IPS-NIHi7 (cell line): ENCODE results near the gene PREX1.

Experiments
- DNase-seq: peaks from one replicate; pipeline ENCODE4 v3.0.0; 2012; ENCODE audit warnings: mixed read lengths; ENCODE audit errors: extremely low spot score

Gene PREX1

DNA sequence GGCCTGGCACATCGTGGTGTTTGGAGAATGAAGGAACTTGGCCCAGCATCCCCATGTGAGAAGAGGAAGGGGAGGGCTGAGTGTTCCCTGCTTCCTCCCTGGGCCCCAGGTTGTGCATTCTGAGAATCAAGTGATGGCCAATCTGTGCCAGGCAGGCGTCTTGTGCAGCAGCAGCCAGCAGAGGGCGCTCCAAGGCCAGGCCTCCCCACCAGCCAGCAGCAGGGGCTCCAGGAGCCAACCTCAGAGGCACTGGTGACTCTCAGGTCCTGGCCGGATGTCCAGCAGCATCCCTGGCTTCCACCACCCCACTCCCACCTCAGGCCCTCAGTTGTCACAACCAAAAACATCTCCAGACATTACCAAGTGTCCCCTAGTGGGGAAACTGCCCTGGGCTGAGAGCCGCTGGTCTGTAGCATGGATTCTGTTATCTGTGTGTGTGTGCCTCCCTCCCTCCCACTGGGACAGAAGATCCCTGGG, 192.0 kb downstream of the PREX1 start:
- DNase-seq: peak; percentile 91

DNA sequence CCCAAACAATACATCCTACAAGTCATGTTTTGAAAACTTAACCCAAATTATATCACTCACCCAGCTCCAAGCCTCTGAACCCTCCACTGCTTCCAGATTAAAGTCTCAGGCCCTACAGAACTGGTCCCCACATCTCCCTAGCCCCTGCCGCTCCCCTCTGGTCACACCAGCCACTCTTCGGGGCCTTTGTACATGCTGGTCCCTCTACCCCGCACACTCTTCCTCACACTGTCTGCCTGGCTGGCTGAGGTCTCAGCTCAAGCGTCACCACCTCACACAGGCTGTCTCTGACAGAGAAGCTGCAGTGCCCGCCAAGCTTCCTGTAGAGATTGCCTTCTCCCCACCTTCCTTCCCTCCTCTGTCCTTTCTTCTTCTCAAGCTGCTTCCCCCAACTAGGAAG, 192.4 kb downstream of the PREX1 start:
- no peak for DNase-seq

DNA sequence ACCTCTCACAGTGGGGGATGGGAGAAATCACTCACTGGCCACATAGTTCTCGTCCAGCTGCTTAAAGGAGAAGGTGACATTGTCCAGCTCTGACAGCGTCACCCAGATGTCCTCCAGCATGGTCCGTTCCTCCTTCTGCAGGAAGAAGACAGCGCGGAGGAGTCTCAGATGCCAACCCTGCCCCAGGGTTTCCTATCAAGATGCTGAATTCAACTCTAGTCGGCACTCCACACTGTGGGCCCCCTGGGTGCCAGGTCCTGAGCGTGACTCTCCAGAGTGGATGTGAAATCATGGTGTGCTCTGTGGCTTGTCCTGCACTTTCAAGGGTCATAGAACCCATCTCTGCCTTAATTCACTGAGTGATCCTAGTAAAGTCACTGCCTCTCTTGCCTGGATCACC, 193.2 kb downstream of the PREX1 start:
- DNase-seq: no peak

DNA sequence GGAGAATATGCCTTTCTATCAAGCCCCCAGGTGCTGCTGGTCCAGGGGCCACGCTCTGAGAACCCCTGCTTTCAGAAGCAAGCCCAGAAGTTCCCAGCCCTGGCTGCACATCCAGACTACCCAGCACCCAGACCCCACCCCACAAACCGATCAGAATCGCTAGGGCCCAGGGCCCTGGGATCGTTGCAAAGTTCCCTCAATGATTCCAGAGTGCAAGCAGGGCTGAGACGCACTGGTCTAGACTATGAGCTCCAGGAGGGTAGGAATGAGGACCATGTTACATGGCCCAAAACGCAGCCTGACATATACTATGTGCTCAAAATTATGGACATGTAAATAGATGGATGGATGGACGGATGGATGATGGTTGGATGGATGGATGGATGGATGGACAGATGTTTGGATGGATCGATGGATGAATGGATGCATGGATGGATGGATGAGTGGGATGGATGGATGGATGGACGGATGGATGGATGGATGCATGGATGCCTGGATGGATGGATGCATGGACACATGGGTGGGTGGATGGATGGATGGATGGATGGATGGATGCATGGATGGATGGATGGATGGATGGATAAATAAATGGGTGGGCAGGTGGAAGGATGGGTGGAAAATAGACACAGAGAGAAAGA, 194.1 kb downstream of the PREX1 start:
- DNase-seq: no peak

DNA sequence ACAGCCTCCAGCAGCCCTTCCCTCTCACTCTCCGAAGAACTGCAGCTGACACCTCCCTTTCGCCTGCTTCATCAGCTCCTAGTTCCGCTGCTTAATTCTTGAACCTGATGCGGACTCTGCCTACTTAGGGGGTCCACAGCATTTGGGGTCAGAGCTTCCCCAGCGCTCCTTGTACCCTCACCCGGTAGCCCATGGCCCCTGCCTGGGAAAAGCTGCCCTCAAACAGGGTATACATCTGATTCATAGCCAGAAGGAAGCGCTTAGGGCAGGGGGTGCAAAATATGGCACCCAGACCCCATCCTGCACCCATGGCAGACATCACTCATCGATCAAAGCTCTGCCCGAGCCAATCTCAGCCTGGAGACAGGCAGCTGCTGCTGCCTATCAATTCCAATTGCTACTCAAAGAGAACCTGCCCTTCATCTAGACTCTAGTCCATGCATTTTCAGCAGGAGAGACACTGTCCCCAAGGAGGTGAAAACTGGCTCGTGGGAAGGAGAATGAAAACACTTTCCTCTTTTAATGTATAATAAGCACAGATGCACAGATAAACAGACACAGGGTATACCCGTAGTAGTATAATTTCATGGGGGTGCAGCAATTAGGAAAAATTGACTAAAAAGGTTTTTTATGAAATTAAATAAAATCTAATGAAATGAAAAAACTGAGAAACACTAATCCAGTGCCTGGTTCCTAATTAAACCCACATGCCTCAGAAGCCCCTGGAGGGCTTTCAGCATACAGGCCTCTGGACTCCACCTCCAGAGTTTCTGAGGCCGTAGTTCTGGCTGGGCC, 194.8 kb downstream of the PREX1 start:
- DNase-seq: no peak

DNA sequence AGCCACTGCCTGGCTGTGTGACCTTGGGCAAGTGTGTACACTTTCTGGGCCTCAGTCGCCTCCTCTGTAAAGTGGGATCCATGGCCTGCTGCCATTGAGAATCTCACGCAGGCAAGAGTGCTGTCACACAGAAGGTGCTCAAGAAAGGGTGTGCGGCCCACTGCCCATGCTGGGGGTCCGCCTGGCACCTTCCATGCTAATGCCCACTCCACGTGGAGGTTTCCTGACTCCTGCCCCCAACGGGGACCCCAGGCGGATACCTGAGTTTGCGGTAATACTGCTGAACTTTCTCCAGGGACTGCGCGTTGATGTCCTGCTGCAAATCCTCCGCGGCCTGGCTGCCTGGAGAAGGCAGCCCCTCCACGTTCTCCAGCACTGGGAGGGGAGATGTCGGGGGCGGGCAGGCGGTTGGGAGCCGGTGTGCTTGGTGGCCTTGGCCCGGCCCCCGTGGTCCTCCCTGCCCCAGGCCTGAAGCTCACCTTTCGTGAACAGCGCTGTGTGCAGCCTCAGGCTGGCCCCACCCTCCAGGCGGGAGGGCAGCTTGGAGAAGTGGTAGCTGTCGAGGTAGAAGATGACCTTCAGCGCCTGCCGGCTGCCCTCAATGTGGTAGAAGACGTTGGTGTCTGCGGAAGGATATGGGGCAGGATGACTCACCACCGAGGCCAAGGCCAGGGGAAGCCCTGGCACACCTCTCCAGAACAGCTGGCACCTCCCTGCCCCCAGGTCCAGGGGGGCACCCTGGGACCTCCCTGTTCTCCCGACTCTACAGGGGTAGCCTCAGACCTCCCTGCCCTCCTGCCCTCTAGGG, 195.6 kb downstream of the PREX1 start:
- no peak for DNase-seq

DNA sequence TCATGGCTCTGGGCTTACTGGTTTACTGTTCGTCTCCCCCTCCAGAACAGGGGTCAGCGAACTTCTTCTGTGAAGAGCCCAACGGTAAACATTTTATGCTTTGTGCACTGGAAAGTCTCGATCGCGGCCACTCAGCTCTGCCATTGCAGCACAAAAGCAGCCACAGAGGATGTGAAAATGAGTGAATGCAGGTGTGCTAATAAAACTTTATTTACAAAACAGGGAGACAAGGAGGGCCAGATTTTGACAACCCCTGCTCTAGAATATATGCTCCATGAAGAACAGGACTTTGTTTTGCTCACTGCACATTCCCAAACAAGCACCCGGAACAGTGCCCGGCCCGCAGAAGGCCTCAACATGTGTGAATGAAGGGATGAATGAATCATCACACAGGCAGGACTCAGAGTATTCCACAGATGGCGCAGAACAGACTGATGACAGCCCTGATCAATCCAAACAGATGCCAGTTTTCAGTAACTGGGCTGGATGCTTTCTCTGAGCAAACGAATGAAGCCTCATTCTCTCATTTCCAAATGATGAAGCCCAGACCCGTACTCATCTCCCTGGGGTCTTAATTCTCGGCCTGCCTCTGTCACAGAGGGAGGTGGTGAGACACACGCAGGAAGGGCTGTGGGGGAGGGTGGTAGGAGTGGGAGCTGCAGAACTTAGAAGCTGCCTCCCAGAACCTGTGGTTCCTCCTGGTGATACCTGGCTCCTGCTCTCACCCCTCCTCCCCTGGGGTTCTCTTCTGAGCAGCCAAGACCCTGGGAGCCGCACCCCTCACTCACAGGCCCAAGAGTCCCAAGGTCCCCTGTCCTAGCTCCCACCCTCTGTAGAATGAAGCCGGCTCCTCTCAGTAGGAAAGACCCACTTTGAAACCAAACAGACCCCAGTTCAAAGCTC, 196.4 kb downstream of the PREX1 start:
- no peak for DNase-seq

DNA sequence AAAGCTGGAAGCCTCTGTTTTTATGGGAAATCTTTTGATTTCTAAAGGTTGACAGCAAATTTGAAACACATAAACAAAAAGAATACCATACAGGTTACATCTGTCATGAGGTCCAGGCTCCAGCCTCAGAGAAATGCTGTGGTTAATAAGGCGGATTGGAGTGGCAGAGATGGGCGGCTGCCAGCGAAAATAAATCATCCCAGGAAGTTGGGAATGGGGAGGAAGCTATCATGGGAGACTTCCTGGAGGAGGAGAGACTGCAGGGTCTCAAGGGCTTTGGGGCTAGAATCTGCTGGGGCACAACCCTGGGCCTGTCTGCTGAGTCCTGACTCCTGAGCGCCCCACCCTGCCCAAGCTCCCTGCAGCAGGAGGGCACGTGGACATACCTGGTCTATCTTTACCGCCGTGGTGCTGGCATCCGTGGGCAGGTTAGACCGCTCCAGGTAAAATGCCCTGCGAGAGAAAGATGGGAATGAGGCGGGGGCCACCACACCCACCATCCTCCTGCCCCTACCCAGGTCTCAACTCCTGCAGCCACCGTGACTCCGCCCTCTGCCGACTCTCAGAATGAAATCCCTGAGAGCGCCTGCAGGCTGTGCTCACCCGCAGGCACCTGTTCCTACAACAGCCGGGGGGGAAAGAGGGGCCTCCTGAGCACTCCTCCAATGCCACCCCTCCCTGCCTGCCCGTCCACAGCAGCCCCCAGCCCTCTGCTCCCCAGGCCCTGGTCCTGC, 197.3 kb downstream of the PREX1 start:
- DNase-seq: peak; percentile 72

DNA sequence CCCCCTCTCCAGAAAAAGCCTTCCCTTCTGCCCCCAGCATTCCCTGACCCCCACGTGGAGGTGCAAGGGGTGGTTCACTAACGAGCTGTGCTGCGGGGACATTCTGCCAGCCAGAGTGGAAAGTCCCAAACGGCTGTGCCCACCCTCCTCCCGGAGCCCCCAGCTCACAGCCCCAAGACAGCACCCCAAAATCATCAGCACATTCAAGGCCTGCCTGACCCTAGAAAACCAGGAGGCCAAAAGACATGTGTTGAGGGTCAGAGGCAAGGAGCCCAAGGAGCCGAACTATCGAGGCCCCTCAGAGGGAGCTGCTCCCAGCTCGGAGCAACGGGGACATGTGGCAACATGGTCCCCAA, 197.9 kb downstream of the PREX1 start:
- DNase-seq: no peak

DNA sequence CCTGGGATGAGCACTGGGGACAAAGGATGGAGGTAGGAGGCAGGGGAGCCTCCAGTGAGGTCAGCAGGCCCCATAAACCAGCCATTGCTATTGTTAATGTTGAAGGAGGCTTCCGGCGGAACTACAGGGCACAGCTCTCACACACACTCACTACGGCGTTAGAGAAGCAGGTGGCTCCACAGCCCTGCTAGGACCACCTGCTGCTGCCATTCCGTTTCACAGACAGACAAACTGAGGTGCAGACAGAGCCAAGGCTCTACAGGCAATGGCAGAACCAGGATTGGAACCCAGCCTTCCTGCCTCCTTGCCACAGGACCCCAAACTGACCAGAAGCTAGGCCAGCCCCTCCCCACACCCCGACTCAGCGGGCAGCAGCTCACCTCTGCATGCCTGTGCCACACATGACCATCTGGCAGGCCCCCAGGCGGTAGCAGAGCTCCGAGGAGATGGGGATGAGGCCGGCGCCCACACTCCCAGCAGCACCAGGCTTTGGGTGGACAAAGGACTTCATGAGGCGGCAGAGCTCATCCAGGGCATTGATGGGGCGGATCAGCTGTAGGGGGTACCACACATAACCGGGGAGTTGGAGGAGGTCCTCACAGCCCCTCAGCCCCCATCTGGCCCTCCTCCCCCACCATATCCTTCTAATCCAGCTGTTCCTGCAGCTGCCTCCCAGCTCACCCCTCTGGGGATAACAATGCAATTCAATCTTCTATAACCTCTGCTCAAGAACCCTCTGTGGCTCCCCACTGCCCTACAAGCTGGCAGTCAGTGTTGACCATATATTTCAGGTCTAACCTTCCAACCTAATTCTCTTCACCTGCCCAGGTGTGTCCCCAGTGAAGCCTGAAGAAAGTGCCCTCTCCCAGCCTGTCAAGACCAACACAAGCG, 198.5 kb downstream of the PREX1 start:
- DNase-seq: no peak

DNA sequence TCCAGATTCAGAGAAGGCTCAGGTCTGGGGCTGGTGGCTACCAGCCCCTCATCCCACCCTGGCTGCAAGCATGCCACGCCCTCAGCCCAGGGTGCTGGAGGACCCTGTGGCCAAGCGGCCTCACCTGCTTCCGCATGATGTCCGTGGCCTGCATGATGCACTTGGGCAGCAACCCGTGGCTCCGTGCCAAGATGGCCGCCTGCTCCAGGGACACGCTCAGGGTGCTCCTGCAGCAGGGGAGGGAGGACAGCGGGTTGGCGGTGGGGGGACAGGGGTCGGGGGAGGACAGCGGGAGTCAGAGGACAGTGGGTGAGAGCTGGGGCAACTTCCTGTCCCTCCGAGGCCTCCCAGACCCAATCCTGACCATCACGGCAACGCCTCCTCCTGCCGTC, 200.1 kb downstream of the PREX1 start:
- DNase-seq: no peak

DNA sequence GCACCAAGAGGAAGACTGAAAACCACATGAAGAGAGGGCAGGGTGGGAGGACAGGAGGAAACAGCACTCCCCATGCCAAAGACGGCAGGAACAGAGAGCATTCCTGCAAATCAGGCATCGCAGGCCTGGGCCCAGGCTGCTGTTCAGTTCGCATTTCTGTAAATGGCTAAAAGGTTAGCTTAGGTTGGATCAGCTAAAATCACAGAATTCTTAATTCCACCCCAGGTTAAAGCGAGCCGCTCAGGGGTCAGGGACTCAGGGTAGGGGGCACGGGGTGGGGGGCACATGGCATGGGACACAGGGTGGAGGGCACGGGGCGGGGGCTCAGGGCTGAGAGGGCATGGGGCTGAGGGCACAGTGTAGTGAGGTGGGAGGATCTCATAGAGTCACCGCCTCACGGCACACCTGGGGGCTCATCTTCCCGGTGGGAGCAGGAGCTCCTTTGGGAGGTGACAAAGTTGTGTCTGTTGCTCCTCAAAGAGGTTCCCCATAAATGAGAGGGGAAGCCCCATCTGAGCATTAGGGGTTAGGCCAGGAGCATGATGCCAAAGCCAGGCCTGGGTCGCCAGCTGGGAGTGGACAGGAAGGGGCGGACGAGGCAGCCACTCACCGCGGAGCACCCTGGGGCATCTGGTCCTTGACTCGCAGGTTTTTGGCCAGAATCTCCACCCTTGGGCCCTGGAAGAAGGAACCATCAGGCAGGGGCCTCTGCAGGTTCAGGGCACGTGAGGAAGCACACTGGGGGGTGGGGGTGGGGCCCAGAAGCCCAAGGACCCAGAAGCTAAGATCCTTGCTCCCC, 200.7 kb downstream of the PREX1 start:
- no peak for DNase-seq

DNA sequence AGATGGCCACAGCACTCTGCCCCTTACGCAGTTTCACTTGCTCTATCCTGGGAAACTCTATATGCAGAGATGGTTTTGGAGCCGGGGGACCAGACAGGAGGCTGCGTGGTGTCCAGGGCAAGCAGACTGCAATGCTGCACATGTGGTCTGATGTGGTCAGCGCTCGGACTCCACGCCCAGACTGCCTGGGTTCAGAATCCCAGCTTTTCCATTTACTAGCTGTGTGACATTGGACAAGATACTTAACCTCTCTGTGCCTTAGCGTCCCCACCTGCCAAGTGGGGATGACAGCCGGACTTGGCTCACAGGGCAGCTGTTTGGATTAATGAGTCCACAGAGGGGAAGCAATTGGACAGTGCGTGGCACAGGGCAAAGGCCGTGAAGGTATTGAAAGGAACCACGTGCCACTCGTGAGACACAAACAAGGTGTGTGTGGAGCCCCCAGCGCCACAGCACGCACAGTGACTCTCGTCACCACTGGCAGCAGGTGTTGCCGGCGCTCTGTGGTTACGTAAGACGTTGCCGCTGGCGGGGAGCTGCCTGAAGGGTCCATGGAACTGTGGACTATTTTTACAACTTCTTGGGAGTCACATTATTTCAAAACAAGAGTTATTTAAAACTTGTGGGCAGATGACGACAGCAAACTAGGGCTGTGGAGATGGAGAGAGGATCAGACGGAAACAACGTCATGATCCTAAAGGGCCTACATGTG, 201.4 kb downstream of the PREX1 start:
- no peak for DNase-seq

DNA sequence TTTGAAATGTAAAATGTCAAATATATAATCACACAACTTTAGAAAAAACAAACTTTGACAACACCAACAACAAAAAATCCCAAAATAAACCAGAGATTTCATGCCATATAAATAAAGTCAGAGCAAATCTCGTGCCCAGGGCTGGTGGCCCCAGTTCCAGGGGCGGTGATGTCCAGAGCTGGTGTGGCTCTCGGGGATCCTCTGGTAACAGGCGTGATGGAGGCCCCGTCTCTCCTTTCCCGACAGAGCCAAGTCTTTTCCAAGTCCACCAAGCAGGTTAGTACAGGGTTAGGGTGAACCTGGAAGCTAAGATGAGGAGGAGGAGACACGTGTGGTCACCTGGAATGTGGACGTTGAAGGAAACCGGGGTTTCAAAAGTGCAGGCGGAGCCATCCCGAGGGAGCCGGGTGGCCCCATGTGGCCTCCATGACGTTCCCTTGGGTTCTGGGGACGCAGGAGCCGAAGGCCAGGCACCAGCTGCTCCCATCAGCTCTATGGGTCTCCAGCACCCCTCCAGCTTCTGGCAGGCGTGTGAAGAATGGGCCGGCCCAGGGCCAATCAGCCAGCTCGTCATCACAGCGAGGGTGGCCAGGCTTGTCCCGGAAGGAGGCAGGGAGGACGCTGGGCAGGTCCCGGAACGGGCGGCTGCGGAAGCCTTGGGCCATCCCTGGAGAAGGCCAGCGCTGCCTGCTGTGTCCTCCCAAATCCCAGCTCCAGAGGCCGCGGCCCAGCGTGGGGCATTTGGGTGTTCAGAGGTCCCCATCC, 202.5 kb downstream of the PREX1 start:
- no peak for DNase-seq

DNA sequence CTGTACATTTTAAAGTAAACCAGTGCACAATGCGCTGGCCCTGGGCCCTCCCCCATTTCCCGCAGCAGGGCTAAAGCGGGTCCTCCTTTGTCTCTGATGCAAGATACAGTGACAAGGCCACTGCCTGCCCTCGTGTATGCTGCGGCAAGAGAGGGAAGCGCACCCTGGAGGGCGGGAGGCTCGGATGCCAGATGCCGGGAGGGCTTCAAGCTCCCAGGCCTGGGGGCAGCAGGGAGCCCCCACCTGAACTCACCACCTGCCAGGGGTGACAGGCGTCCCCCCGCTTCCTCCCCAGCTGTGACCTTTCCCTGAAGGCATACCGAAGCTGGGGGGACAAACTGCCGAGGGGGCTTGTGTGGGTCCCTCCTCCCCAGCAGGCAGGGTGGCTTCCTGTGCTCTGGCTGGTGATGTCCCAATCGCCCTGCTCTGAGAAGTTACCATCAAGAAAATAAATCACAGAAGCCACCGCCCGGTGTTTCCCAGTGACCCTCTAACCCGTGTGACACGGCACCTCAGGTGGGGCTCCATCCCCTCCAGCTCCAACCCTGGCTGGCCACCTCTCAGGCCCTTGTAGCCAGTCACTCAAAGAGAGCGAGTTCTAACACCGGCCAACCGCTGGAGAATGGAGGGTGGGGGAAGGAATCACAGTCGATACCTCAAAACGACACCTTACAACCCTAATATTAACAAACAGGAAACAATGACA, 203.3 kb downstream of the PREX1 start:
- DNase-seq: no peak

DNA sequence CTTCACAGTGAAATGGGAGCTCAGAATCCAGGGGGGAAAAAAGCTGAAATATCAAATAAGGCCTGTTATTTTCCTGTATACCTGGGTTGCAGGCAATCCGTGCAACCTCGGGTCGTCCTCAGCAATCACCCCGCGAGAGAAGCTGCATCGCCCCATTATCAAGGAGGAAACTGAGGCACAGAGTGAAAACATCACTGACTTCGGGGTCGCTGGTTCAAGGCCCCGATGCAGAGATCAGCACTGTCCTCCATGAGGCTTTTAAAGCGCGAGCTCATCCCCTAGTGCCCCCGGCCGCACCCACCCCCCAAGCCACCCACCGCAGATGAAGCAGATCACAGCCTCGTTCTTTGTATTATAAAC, 203.9 kb downstream of the PREX1 start:
- DNase-seq: no peak
